HL-60 (cell line): ENCODE data around the gene DLX2.

Experiments
- GABPA ChIP-seq: IDR thresholded peaks from 2 replicates; pipeline ENCODE4 v1.6.1; 2012; ENCODE audit warnings: low read depth
- POLR2AphosphoS5 ChIP-seq: IDR thresholded peaks from 2 replicates; pipeline ENCODE4 v1.6.1; 2012; ENCODE audit warnings: low read depth
- TF ChIP-seq, protein P1 (sequence below): IDR thresholded peaks from 2 replicates; pipeline ENCODE4 v1.6.1; 2012; ENCODE audit warnings: low read depth; ENCODE audit not compliant: insufficient replicate concordance
- TF ChIP-seq, protein P2 (sequence below): IDR thresholded peaks from one replicate; pipeline ENCODE4 v1.5.1; 2011; ENCODE audit warnings: low read length, control low read depth, inconsistent platforms; ENCODE audit not compliant: insufficient read depth

DNA sequence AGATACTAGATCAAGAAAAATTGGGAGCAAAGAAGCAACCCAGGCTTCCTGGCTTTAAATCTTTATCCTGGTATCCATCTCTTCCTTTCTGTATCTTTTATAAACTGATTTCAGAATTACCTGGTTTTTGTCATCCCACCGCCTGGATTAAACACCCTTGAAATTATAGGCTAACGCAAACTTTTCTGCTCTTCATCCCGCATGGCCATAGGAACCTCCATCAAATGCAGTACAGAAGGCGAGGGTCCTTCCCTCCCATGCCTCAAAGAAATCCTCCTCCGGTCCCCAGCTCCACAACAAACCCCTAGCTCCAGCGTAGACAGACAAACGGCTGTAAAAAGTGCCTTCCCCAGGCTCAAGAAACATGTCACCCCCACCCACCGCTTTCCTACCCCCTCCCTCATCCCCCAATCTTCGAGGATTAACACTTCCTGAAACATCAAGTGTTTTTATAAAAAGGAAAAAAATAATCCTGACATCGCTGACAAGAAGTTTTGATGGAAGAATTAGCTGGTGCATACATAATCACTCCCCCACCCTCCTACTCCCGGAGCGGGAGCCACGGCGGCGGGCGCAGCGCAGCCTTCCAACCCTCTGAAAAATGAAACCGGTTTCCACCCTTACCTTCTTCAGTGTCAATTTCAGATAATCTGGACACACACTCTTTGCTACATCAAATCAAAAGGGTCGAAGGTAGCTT is 9.8 kb downstream of the DLX2 start:
- TF ChIP-seq, protein P1, sequence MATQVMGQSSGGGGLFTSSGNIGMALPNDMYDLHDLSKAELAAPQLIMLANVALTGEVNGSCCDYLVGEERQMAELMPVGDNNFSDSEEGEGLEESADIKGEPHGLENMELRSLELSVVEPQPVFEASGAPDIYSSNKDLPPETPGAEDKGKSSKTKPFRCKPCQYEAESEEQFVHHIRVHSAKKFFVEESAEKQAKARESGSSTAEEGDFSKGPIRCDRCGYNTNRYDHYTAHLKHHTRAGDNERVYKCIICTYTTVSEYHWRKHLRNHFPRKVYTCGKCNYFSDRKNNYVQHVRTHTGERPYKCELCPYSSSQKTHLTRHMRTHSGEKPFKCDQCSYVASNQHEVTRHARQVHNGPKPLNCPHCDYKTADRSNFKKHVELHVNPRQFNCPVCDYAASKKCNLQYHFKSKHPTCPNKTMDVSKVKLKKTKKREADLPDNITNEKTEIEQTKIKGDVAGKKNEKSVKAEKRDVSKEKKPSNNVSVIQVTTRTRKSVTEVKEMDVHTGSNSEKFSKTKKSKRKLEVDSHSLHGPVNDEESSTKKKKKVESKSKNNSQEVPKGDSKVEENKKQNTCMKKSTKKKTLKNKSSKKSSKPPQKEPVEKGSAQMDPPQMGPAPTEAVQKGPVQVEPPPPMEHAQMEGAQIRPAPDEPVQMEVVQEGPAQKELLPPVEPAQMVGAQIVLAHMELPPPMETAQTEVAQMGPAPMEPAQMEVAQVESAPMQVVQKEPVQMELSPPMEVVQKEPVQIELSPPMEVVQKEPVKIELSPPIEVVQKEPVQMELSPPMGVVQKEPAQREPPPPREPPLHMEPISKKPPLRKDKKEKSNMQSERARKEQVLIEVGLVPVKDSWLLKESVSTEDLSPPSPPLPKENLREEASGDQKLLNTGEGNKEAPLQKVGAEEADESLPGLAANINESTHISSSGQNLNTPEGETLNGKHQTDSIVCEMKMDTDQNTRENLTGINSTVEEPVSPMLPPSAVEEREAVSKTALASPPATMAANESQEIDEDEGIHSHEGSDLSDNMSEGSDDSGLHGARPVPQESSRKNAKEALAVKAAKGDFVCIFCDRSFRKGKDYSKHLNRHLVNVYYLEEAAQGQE: no peak
- TF ChIP-seq, protein P2, sequence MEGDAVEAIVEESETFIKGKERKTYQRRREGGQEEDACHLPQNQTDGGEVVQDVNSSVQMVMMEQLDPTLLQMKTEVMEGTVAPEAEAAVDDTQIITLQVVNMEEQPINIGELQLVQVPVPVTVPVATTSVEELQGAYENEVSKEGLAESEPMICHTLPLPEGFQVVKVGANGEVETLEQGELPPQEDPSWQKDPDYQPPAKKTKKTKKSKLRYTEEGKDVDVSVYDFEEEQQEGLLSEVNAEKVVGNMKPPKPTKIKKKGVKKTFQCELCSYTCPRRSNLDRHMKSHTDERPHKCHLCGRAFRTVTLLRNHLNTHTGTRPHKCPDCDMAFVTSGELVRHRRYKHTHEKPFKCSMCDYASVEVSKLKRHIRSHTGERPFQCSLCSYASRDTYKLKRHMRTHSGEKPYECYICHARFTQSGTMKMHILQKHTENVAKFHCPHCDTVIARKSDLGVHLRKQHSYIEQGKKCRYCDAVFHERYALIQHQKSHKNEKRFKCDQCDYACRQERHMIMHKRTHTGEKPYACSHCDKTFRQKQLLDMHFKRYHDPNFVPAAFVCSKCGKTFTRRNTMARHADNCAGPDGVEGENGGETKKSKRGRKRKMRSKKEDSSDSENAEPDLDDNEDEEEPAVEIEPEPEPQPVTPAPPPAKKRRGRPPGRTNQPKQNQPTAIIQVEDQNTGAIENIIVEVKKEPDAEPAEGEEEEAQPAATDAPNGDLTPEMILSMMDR: no peak
- TF ChIP-seq POLR2AphosphoS5: no peak
- TF ChIP-seq GABPA: no peak
